Body of pancreas (tissue), 4 donors: ENCODE results near the gene GAPVD1.

Source experiments
- POLR2A ChIP-seq, 3 donors: fragments of 450-650 bp; IDR thresholded peaks; one replicate each; pipeline ENCODE4 v1.6.1; 2016; ENCODE audit warnings: antibody characterized with exemption in 3 of 3, mild to moderate bottlenecking in 2 of 3
- TF ChIP-seq, protein P1 (sequence below), 7 experiments: fragments of 450-650 bp in 4 of 7; fragments of 200-600 bp in 3 of 7; sonication (generic) in 3 of 7; IDR thresholded peaks; one replicate each; pipeline ENCODE4 v1.5.1; 2016 to 2019; ENCODE audit warnings: antibody characterized with exemption in 7 of 7

DNA sequence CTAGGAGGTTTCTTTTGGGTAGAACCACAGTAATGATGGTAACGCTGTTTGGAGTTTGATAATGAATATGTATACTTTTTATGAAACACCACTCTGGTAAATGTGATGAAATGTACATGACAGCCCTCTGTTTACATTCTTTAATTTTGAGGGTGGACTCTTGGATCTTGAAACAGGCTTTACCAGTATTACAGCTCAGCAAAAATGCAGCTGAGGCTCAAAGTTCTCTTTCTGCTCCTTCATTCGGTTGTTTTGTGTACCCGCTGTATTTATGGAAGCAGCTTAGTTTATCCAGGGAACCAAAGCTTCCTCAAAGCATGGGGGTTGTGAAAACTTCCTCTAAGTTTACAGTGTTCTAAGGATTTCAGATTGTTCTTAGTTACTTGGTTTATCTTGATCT, 11.1 kb downstream of the GAPVD1 start:
- TF ChIP-seq, protein P1, sequence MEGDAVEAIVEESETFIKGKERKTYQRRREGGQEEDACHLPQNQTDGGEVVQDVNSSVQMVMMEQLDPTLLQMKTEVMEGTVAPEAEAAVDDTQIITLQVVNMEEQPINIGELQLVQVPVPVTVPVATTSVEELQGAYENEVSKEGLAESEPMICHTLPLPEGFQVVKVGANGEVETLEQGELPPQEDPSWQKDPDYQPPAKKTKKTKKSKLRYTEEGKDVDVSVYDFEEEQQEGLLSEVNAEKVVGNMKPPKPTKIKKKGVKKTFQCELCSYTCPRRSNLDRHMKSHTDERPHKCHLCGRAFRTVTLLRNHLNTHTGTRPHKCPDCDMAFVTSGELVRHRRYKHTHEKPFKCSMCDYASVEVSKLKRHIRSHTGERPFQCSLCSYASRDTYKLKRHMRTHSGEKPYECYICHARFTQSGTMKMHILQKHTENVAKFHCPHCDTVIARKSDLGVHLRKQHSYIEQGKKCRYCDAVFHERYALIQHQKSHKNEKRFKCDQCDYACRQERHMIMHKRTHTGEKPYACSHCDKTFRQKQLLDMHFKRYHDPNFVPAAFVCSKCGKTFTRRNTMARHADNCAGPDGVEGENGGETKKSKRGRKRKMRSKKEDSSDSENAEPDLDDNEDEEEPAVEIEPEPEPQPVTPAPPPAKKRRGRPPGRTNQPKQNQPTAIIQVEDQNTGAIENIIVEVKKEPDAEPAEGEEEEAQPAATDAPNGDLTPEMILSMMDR (IDR thresholded peaks at IDR 0.05) = no peak
- TF ChIP-seq POLR2A (IDR thresholded peaks at IDR 0.05) = no peak
